Upper lobe of left lung (tissue), 6 donors: ENCODE measurements around the gene PWWP2B. TPM values are rescaled to one million over a fixed set of nuclear protein-coding genes. Genes with fewer than 3 reads are reported as not detected.

ENCODE experiments used
- ATAC-seq, 2 donors: fragments of 200-7000 bp; cut with Tn5 transposase; one replicate each; pipeline ENCODE4 v1.9.1; 2022; ENCODE audit warnings: mild to moderate bottlenecking in 2 of 2, moderate library complexity in 2 of 2; ENCODE audit not compliant: low FRiP score in 2 of 2
- DNase-seq, 2 donors: peaks; one replicate each; pipeline ENCODE4 v3.0.0-alpha.2; 2019 to 2020
- H3K27ac ChIP-seq, 4 donors: fragments of 200-600 bp; sonication (generic); one replicate each; pipeline ENCODE4 v1.5.1; 2016 to 2019
- H3K27me3 ChIP-seq, 4 donors: fragments of 200-600 bp; sonication (generic); one replicate each; pipeline ENCODE4 v1.5.1; 2017 to 2019
- H3K36me3 ChIP-seq, 4 donors: fragments of 200-600 bp; sonication (generic); one replicate each; pipeline ENCODE4 v1.5.1; 2016 to 2019
- H3K4me1 ChIP-seq, 4 donors: fragments of 200-600 bp; sonication (generic); one replicate each; pipeline ENCODE4 v1.5.1; 2018 to 2019
- H3K4me3 ChIP-seq, 4 donors: fragments of 200-600 bp; sonication (generic); one replicate each; pipeline ENCODE4 v1.5.1; 2017 to 2019; ENCODE audit warnings: mild to moderate bottlenecking in 2 of 4, moderate library complexity in 1 of 4
- H3K9me3 ChIP-seq, 4 donors: fragments of 200-600 bp; sonication (generic); one replicate each; pipeline ENCODE4 v1.5.1; 2018 to 2019
- EP300 ChIP-seq, 4 donors: sonication (generic); formaldehyde crosslinking; IDR thresholded peaks; one replicate each; pipeline ENCODE4 v1.5.1; 2017; ENCODE audit warnings: antibody characterized with exemption in 4 of 4, control low read depth in 2 of 4
- POLR2A ChIP-seq, 4 donors: fragments of 450-650 bp; IDR thresholded peaks; one replicate each; pipeline ENCODE4 v1.5.1; 2016 to 2017; ENCODE audit warnings: antibody characterized with exemption in 4 of 4, mild to moderate bottlenecking in 2 of 4
- POLR2AphosphoS5 ChIP-seq, 2 donors: sonication (generic); formaldehyde crosslinking; IDR thresholded peaks; one replicate each; pipeline ENCODE4 v1.5.1; 2017; ENCODE audit warnings: antibody characterized with exemption in 2 of 2
- WGBS, 2 donors: methylation state at CpG; one replicate each; pipeline ENCODE4 v1.1.5; 2017 to 2018; 5-methylcytosine and 5-hydroxymethylcytosine counted together
- total RNA-seq, 6 donors: library from RNA; depleted of rRNA in 4 of 6; stranded (reverse); fragments of >200 nt in 4 of 6; gene quantifications; one replicate each; pipeline versions ENCODE4 v1.1.0 to v1.2.1, GENCODE V29; 2016 to 2021
- TF ChIP-seq, protein P1 (sequence below), 6 experiments: fragments of 450-650 bp in 4 of 6; fragments of 200-600 bp in 2 of 6; sonication (generic) in 2 of 6; IDR thresholded peaks; one replicate each; pipeline ENCODE4 v1.5.1; 2016 to 2019; ENCODE audit warnings: antibody characterized with exemption in 6 of 6
- donor health status: DM: no; HTN: no; CAD: no; lungs with moderate emphysema.
- donor health status: DM: no; HTN: yes; CAD: no; lungs with severe emphysema.

Gene PWWP2B
- total RNA-seq, 6 donors from 2014 or later: 20.2 to 54.4 (median 32.9) TPM

GRCh38 chr10:132404911-132405462 is 8.0 kb downstream of the PWWP2B start:
- DNase-seq: peak in 1 of 2 donors; percentile 86
- peak overlapping the region in 2 of 4 donors; percentile 42 to 72 for H3K27ac ChIP-seq
- WGBS, 2 donors: 92 to 96% methylated on average over 26 to 37 of the region's 54 CpGs
- no peaks in the 10 kb centered on the region for H3K27me3 ChIP-seq
- H3K4me1 ChIP-seq: peaks cover 56 to 74% (median 68%) of the 10 kb centered on the region in 4 donors
- H3K4me3 ChIP-seq: no peak overlapping the region
- no peaks in the 10 kb centered on the region for H3K9me3 ChIP-seq
- H3K36me3 ChIP-seq: peaks cover 13 to 29% (median 24%) of the 10 kb centered on the region in 4 donors
- ATAC-seq: no peak
- TF ChIP-seq EP300 (IDR thresholded peaks at IDR 0.05) (no peak), POLR2A (IDR thresholded peaks at IDR 0.05) (no peak), POLR2AphosphoS5 (IDR thresholded peaks at IDR 0.05) (no peak)
- TF ChIP-seq, protein P1, sequence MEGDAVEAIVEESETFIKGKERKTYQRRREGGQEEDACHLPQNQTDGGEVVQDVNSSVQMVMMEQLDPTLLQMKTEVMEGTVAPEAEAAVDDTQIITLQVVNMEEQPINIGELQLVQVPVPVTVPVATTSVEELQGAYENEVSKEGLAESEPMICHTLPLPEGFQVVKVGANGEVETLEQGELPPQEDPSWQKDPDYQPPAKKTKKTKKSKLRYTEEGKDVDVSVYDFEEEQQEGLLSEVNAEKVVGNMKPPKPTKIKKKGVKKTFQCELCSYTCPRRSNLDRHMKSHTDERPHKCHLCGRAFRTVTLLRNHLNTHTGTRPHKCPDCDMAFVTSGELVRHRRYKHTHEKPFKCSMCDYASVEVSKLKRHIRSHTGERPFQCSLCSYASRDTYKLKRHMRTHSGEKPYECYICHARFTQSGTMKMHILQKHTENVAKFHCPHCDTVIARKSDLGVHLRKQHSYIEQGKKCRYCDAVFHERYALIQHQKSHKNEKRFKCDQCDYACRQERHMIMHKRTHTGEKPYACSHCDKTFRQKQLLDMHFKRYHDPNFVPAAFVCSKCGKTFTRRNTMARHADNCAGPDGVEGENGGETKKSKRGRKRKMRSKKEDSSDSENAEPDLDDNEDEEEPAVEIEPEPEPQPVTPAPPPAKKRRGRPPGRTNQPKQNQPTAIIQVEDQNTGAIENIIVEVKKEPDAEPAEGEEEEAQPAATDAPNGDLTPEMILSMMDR (IDR thresholded peaks at IDR 0.05): no peak

- Histone ChIP-seq H3K4me1 (peaks cover 53 to 74% (median 67%) of the 10 kb centered on the region in 4 donors), H3K4me3 (no peak overlapping the region), H3K36me3 (peaks cover 13 to 29% (median 24%) of the 10 kb centered on the region in 4 donors), H3K27ac (peak overlapping the region in 2 of 4 donors; percentile 42 to 72), H3K27me3 (no peaks in the 10 kb centered on the region), H3K9me3 (no peaks in the 10 kb centered on the region)
- 95 to 97% methylated on average over 28 to 53 of the region's 53 CpGs for WGBS, 2 donors
- ATAC-seq (no peak), DNase-seq (peak in 1 of 2 donors; percentile 84)
- TF ChIP-seq, protein P1 (IDR thresholded peaks at IDR 0.05): no peak
- no peak for TF ChIP-seq POLR2A (IDR thresholded peaks at IDR 0.05)
- TF ChIP-seq POLR2AphosphoS5 (IDR thresholded peaks at IDR 0.05): no peak
- TF ChIP-seq EP300 (IDR thresholded peaks at IDR 0.05): no peak
Observed at GRCh38 chr10:132405463-132405991, 8.5 kb downstream of the PWWP2B start.

DNA sequence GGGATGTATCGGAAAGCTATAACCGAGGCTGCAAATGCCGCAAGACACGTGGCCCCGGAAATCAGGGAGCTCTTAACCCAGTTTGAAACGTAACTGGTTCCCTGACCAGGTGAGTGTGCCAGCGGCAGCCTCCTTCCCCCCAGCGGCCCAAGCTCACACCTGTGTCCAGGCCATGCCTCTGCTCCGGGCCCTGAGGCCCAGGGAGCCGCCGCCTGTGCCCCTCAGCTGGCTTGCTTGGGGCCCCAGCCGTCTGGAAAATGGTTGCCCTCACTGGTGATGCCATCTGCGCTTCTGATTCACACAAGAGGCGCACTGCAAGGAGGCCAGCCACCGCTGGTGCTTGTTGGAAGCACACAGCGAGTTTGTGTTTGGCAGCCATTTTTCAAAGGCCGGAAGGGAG is 9.2 kb downstream of the PWWP2B start:
- no peak overlapping the region for H3K4me3 ChIP-seq
- no peaks in the 10 kb centered on the region for H3K27me3 ChIP-seq
- peak overlapping the region in 3 of 4 donors; percentile 90 to 93 (median 92) for H3K27ac ChIP-seq
- TF ChIP-seq POLR2AphosphoS5 (IDR thresholded peaks at IDR 0.05) (no peak), POLR2A (IDR thresholded peaks at IDR 0.05) (no peak), EP300 (IDR thresholded peaks at IDR 0.05) (no peak)
- TF ChIP-seq, protein P1 (IDR thresholded peaks at IDR 0.05): no peak
- peaks cover 13 to 29% (median 24%) of the 10 kb centered on the region in 4 donors for H3K36me3 ChIP-seq
- DNase-seq: peak in 1 of 2 donors; percentile 62
- peaks cover 53 to 74% (median 67%) of the 10 kb centered on the region in 4 donors for H3K4me1 ChIP-seq
- no peak for ATAC-seq
- no peaks in the 10 kb centered on the region for H3K9me3 ChIP-seq
- WGBS, 2 donors: 85 to 95% methylated on average over 10 to 17 of the region's 17 CpGs

GRCh38 chr10:132406750-132407149 is 9.8 kb downstream of the PWWP2B start:
- peaks cover 13 to 29% (median 24%) of the 10 kb centered on the region in 4 donors for H3K36me3 ChIP-seq
- no peak for ATAC-seq
- TF ChIP-seq EP300 (IDR thresholded peaks at IDR 0.05) (no peak), POLR2A (IDR thresholded peaks at IDR 0.05) (no peak), POLR2AphosphoS5 (IDR thresholded peaks at IDR 0.05) (no peak)
- TF ChIP-seq, protein P1 (IDR thresholded peaks at IDR 0.05): no peak
- DNase-seq: no peak
- no peak overlapping the region for H3K4me3 ChIP-seq
- H3K27me3 ChIP-seq: no peaks in the 10 kb centered on the region
- peaks cover 54 to 74% (median 67%) of the 10 kb centered on the region in 4 donors for H3K4me1 ChIP-seq
- WGBS, 2 donors: 83 to 93% methylated on average over 1 to 16 of the region's 16 CpGs
- peak overlapping the region; percentile 89 to 93 (median 91) for H3K27ac ChIP-seq
- no peaks in the 10 kb centered on the region for H3K9me3 ChIP-seq
